DMS79 (cell line): ENCODE data around the gene HPCA.

Experiments used
- DNase-seq: peaks from one replicate; lab custom pipeline; 2025; lab: John Stamatoyannopoulos, UW

HPCA gene

DNA sequence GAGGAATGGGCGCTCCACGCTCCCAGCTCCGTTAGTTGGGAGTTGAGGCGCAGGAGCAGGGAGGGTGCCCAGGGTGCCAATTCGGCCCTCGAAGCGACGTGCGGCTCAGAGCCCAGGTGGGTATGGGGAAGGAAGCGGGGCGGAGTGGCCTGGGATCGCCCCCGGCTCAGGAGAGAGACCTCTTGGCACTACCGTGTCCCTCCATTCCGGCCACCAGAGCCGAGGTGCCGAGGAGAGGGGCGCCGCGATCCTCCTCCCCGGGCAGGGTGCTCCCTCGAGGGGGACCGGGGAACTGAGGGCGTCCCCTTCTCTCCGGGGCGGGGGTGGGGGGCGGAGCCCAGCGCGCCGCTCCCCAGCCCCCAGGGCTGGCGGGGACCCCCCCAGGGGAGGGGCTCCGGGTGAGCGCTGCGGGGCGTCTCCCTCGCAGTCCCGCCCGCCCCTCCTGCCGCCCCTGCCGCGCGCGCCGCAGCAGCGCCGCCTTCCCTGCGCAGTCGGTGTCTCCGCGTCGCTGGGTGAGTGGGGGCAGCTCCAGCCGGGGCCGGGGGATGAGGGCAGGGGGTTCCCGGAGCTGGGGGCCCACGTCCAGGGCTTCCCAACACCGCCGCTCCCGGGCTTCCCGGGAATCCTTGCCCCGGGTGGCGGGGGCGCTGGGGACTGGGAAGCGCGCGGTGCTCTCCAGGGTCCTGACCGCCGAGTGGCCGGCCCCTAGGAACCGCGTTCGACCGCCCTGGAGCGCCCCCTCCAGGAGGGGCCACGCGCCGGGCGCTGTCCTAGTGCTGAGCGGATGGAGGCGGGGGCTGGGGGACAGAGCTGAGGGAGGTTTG is at the start of gene HPCA:
TSS of gene HPCA (plus strand) at position 488 of the 824 bp plus-strand sequence. CDS start 2,408 bp downstream, outside the sequence.
- DNase-seq: peak; percentile 4

DNA sequence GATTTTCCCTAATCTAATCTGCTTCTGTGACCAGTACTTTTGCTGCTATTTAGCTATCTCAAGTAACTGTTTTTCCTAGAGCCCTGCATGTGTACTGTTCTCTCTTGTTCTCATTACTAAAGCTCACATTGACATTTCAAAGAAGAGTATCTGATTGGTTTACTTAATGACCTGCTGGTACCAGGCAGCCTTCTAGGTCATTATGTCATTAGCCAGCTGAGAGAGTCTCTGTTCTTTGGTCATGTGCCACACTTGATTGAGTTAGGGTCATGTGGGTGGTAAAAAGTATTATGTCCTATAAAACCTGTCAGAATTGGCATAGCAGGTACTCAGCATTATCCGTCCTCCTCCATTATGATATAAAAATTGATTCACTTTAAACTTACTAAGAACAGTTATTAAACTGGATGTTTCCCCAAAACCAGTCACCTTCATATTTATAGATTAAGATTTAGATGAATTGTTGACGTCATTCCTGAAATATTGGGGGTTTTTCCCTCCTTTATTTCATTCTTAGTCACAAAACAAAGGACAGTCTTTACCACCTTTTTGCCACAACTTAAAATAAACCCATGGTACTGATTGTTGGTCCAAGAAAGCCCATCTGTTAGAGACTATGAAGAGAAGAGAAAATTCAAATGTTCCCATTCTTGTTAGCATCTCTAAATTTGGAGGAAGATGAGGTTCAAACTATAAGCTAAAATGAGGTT is 37.8 kb upstream of the HPCA start:
- no peak for DNase-seq

DNA sequence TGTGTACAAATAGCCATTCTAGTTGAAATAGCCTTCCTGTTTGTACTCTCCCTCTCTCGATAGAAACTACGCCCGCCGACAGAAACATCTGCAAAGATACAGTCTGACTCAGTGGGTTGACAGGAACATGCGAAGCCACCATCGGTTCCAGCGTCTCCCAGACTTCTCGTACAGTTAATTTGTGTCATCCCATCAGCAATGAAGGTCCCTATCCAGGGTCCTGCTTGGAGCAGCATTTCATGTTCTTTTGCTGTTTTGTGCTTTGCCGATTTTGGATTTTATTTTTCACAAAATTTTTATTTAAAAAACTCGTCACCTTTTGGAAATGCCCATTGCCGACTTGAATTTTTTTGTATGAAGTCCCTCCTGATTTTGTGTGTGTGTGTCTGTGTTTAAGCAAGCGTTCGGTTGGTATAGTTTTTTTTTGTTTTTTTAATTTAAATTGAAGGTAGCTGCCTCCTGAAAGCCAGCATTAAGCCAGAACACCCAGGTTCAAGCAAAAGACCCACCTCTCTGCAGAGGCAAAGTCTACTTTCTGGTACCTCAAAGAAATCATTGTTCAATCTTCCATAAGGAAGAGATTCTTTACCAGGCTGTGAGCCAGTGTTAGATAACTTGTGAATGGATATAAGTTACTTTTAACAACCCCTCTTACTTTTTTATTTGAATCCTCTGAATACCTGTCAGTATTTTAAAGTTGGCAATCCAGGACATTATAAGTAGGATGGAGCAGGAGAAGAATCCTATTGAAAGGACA is 30.3 kb upstream of the HPCA start:
- DNase-seq: no peak

DNA sequence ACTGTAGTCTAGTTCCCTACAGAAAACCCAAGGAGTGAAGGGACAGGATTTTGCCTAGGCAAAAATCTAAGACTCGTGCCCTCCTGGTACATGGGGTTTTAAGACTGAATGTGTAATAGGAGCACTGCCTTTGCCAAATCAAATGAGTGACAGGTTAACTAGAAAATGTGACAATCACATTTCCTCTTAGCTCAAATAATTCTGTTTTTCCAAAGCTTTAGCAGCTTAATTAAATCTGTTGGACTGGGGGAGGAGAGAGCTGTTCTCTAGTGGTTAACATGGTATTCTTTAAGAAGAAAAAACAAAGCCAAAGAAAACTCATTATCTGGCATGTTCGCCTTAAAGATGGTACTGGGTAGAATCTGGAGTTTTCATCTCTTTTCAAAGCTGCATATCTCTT is 28.2 kb upstream of the HPCA start:
- no peak for DNase-seq

DNA sequence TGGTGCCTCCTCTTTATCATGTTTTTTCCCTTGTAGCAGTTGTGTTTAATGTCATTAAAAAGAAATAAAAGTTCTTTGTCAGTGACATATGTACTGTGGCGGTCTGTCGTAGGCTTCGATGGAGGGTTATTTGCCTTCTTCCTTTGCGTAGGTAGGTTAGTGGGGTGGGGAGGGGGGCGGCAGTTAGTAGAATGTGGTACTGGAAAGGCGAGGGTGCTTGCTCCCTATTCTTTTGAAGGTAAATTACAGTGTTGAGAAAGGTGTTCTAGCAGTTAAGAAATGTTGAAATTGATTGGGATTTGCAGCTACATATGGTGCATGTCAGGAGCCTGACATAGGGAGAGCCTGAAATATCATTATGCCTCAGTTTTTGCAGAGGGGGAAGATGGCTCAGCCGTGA is 27.5 kb upstream of the HPCA start:
- DNase-seq: no peak

DNA sequence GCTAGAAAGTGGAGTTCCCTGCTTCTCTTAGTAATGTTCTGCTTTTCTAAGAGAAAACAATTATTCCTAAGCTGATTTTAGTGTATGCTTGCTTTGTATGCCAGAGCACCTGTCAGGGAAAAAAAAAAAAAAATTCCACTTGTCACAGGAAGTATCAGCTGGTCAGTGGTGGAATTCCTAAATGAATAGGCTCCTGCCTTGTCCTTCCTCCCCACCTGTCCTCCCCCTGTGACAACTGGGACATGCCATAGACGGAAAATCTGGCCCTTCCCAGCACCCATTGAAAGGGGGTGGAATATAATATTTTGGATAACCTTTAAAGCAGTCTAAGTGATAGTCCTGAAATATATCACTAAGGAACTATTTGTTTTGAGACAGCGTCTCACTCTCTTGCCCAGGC is 26.4 kb upstream of the HPCA start:
- DNase-seq: no peak

DNA sequence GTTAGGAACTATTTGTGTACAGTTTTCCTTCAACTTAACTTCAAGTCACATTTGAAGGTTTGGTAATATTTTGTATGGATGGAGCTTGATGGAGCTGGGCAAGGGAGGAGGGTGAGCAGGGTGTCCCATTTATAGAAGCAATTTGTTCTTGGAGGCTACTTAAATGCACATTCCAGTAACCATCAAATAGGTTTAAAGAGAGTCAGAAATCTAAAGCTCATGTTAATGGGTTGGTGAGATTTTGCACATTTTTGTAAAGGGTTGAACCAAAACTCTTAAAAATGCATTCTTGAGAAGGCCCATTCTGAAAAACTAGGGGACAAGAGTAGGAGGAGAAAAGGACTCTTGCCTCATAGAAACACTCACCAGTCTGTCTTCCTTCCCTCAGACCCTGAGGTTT is 25.7 kb upstream of the HPCA start:
- no peak for DNase-seq

DNA sequence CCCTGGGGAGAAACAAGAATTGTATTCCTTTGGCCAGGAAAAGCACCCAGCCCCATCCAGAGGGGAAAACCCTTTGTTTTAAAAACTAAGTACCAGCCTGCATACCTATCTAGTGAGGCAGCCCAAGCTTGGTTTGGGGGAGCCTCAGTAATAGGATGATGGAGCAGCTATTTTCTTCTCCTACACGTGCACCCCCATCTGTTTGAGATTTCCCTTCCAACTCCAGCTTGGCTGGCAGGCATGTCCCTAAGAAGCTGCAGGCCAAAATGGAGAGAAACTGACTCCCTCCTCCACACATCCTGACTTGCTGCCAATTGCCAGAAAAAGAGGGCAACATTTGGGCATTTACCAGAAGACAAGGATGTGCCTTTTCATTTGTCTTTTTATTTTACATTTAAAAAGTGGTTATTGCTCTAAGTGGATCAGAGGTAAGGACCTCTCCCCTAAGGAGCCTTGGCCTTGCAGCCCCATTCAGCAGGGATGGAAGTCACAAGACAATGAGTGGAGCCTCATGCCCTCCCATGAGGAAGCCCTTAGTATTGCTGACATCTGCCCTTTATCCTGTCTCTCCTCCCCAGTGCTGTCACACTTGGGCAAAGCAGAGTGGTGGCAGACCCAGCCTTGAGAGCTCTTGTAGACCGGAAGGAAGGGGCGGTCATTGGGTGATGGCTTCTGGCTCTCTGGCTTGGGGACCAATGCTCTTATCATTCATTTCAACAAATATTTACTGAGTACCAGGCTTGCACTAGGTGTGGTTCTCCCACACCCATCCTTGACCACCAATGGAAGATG is 24.2 kb upstream of the HPCA start:
- no peak for DNase-seq

DNA sequence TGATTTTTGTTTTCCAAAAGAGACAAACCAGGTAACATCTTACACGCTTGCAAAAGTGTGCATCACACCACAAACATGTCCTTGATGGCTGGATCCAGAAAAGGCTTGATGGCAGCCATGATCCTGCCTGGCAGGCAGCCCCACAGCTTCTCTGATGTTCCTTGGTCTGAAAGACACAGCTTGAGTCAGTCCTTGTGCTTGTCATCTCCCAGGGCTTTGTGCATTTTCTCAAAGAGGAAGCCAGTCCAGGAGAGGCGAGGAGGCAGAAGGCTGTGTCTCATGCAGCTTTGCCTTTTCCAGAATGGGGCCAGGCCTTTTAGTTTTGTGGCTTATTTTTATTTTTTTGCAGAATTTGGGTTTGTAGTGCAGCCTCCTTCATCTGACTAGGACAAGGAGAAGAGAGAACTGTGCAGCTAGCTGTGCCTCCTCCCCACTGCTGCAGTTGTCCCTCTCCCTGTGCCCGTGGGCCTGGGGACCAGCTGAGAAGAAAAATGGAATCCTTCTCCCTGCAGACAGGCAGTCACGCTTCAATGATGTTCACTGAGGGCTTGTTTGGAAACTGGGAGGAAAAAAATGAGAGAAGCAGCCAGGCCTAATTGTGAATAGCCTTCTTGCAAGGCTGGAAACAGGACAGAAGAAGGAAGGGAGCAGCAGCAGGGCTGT is 22.9 kb upstream of the HPCA start:
- DNase-seq: no peak

DNA sequence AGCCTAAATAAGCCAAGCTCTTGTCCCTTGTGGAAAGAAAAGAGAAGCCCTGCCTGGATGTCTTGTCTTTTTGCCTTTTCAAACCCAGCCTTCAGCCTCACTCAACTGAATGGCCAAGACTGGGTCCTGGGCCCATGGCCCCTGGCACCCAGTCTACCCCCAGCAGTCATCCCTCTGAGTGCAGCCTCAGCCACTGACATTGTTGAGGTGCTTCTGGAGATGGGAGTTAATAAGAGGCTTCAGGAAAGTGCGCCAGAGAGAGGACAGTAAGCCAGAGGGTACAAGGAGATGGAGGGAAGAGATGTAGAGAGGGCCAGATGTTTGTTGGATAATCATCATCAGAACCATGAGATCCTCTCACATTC is 22.4 kb upstream of the HPCA start:
- DNase-seq: no peak

DNA sequence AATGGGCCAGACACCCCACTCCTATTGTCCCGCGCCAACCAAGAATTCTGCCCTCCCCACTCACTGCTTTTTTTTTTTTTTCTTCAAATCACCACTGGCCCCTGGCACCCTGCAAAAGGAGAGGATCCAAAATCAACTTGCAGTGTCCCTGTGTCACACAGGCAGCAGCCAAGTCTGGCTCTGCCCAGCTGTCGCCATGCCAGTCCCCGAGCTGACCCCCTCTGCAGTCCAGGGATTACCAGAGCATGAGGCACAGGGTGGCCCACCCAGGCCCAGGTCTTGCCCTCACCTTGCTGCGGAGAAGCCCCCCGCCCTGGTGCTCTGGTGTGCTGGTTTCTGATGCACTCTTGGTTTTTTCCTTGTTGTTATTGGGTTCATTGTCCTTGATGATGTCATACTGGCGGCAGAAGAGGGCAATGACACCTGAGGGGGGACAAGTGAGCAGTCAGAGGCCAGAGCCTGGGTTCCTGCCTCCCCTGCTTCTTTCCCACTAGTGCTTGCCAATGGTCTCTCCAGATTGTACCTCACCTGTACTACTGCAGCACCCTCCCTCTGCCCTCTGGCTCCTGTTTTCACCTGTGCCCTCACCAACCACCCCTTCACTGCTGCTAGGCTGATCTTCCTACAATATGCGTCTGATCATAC is 21.8 kb upstream of the HPCA start:
- DNase-seq: no peak

DNA sequence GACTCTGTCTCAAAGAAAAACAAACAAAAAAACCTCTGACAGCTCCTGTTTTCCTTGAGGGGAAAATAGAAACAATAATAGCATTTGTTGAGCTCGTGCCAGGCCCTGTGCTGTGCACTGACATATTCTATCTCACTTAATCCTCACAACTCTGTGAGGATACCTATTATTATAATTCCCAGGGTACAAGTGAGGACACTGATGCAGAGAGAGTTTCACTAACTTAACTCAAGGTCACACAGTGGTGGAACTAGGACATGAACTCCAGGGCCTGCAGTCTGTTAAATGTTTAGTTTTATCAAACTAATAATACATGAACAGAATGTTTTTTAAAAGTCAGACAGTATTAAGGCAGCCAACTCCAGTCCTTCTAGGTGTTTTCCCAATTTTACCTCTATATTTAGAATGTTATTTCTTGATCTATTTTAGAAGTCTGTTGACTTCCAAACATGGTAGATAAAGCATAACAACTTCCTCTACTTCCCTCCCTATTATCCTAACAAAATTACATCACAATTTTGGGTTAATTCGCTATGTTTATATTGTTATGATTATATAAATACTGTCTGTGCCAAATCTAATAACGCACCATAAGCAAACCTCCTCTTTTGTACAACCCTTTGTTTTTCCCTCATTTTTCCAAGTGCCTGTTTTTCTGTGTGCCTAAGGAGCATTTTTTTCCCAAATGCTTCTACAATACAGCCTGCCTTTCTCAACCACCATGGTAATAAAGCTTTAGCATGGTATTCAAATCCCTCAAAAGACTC is 20.5 kb upstream of the HPCA start:
- no peak for DNase-seq

DNA sequence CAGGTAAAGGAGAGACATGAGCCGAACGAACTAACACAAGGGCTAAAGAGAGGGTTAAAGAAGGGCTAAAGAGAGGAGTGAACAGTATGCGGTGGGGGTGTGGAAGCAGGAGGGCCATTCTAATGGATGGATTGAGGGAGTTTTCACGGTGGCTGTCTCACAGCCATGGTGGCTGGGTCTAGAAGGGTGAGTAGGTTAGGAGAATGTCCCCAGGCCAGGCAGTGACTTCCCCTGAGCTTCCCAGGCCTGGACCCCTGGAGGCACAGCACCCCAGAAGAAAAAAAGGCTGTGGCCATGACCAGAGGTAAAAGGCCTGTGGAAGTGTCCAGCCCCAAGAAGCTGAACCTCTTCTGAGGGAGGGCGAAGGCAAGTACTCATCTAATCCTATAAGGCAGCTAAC is 19.1 kb upstream of the HPCA start:
- no peak for DNase-seq

DNA sequence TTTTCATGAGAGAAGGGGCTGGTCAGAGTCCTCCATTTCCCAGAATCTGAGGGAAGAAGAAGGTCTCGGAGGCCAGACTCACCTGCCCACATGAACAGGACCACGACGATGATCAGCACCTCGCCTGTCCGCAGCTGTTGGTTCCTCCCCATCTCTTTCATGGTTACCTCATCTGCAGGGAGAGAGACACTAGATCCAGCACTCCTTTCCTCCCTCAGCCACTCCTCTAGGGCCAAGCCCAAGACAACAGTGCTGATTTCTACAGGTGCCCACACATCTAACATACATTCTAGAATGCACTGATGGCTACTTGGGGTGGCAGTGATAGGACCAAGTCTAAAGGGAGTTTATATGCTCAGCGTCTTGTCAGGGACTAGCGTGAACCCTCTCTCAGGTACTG is 18.6 kb upstream of the HPCA start:
- DNase-seq: no peak

DNA sequence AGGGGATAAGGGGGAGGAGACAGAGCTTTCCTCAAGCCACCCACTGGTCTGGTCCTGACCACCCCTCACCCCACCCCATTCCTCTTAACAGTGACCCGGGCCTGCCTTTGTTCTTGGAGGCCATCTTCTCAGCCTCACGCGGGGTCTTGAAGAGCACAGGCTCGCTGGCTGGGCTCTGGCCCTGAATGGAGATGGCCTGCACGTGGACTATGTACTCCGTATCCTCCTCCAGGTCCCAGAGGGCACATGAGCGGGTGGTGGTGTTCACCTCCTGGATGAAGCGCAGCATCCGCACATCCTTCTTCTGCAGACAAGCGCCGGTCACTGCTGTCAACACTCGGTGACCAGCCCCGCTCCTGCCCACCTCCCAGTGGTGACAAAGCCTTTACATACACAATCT is 18.2 kb upstream of the HPCA start:
- no peak for DNase-seq

DNA sequence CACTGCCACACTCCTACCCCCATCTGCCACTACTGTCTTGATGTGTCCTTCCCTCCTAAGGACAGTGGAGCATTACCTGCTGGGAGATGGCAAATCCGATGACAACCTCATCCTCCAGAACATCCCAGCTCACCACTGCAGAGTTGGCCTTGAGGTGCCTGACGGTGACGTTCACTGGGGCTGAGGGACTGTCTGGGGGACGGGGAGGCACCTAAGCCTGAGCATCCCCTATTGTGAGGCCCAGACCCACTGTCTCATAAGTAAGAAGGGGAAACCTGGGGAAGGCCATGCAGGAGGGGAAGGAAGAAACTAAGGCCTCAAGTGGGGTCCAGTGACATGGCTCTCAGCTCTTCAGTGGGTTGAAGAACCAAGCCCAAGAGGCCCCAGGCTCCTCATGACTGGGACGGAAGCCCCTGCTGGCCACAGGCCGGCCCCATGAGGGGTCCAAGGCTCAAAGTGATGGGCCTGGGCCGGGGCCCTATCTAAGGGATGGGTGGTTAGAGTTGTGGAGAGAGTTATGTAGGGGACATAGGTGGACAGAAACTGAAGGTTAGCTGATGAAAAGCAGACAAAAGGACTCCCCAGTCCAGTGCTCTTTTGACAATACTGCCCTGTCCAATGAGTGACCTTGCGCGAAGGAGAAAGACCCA is 17.4 kb upstream of the HPCA start:
- no peak for DNase-seq

DNA sequence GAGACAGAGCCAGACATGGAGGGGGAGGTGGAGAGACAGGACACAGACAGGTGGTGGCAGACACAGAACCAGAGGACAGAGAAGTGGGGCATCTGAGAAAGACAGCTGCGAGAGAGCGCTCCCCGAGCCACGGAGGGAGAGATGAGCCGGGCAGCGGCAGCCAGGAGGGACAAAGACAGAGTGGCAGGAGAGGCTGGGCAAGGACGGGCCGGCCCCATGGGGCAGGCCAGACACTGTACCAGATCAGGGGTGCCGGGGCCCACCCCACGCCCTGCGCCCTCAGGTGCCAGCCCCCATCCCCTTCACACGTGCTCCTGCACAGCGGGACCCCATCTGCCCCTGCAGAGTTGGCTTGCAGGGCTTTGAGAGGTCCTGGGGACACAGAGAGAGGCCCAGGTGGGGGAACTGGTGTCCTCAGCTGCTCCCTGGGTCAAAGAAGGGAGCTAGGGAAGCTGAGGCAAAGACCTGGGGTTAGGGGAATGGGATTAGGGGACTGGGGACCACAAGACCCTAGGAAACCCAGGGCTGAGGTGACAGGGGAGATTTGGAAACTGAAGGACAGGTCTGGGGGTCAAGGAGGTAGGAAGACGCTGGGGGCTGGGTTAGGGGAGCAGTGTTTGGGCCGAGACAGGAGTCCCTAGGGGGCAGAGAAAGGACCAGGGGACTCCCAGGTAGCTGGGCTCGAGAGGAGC is 16.2 kb upstream of the HPCA start:
- no peak for DNase-seq

DNA sequence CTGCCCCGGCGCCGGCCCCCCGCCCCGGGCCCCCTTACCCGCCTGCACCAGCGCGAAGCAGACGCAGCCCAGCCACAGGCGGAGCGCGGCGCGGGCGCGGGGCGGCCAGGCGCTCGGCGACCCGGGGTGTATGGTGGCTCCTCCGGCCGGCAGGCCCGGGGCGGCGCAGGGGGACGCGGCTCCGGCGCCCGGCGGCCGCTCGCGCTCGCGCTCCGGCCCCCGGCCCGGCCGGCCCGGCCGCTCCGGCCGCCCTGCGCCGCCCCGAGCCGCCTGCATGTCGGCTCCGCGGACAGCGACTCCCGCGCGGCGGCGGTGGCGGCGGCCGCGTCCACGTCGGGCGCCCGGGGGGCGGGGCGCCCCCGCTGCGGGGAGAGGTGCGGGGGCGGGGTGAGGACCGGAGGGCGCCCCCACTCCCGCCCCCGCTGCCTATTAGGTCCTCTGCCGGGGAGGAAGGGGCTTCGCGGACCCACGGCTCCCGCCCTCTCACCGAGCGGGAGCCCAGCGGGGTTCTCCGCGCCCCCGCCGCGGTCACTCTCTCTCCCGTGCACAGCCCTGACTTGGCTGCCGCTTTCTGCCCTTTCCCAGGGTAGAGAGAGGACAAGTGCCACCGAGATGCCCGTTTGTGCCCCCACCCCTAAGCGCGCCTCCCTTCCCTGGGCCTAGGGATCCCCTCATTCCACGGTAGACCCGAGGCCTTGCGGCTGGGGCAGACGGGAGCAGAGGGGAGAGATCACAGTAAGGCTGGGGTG is 15.5 kb upstream of the HPCA start, which contains the start of gene FNDC5:
TSS of gene FNDC5 (minus strand) at position 298 of the 749 bp plus-strand sequence.
- no peak for DNase-seq
